ENCODE data around the gene SIVA1.

DNA sequence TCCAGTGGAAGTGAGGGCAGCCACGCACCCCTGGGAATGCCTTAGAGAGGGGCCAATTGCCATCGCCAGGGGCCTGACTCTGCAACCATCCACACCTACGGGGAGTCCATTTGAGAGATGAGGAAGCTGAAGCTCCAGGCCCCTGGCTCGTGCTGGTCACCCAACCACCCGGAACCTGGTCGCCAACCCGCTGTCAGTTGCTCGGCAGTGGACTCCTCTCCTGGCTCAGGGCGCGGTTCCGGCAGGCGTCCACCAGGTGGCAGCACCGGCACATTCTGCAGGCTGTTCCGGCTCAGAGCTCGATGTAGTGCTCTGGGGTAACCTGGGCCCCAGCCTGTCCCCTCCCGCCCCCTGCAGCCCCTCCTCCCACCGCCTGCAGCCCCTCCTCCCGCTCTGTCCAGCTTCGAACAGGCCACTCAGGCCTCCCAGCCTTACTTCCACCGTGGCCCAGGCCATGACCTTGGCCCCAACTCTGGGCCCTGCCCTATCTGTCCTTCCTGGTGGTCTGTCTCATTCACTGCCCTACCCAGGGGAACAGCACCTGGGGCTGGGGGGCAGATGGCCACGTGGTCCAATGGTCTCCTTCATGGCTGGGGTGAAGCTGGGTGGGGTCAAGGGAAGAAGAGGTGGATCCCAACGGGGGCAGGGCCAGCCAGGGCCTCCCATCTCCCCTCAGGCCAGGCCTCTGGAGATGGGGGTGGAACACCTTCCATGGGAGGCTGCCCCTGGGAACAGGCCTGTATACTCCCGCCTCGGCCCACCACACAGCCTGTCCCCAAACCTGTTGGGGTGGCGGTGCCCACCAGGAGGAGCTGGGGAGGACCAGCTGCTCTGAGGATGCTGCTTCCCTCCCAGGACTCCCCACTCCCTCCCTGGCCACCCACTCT, 15.7 kb downstream of the SIVA1 start:
- TF ChIP-seq, protein P1, sequence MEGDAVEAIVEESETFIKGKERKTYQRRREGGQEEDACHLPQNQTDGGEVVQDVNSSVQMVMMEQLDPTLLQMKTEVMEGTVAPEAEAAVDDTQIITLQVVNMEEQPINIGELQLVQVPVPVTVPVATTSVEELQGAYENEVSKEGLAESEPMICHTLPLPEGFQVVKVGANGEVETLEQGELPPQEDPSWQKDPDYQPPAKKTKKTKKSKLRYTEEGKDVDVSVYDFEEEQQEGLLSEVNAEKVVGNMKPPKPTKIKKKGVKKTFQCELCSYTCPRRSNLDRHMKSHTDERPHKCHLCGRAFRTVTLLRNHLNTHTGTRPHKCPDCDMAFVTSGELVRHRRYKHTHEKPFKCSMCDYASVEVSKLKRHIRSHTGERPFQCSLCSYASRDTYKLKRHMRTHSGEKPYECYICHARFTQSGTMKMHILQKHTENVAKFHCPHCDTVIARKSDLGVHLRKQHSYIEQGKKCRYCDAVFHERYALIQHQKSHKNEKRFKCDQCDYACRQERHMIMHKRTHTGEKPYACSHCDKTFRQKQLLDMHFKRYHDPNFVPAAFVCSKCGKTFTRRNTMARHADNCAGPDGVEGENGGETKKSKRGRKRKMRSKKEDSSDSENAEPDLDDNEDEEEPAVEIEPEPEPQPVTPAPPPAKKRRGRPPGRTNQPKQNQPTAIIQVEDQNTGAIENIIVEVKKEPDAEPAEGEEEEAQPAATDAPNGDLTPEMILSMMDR (IDR thresholded peaks at IDR 0.05): peak; percentile 73 to 95 (median 83)
- no peak for TF ChIP-seq POLR2A (IDR thresholded peaks at IDR 0.05)
